Stimulated activated CD4-positive, alpha-beta T cell treated with anti-CD3 and anti-CD28 coated beads, Interleukin-1b, Interleukin-23, amount 100 ng/mL, for 48 hours (primary cell): ENCODE results near the gene OXT.
"Not testable (repeated sequence)": the region's sequence is repeated elsewhere in the genome, so short reads cannot be mapped to it uniquely, and the experiment has no call there.

Experiments
- DNase-seq: peaks from one replicate; pipeline ENCODE4 v3.0.0-alpha.2; 2020

Gene OXT

GRCh38 chr20:3051385-3052019 lies 19.9 kb upstream of the OXT start:
- DNase-seq, result no peak

GRCh38 chr20:3059489-3059888 lies 11.9 kb upstream of the OXT start:
- no peak for DNase-seq

GRCh38 chr20:3064119-3064518 lies 7.3 kb upstream of the OXT start:
- DNase-seq, result not testable (repeated sequence)

- DNase-seq, result no peak
Observed at GRCh38 chr20:3067139-3068014, 4.0 kb upstream of the OXT start.

- DNase-seq, result no peak
Observed at GRCh38 chr20:3068075-3068474, 3.3 kb upstream of the OXT start.

- DNase-seq, result no peak
Observed at GRCh38 chr20:3068986-3069900, 2.2 kb upstream of the OXT start.

- no peak for DNase-seq
Observed at GRCh38 chr20:3070725-3071124, 695 bp upstream of the OXT start.

- no peak for DNase-seq
Observed at GRCh38 chr20:3071266-3071609, 182 bp upstream of the OXT start.

- no peak for DNase-seq
Observed at GRCh38 chr20:3072530-3073250, 1.3 kb downstream of the OXT start.

GRCh38 chr20:3073251-3073643 lies 1.8 kb downstream of the OXT start:
- DNase-seq, result peak; percentile 48

- no peak for DNase-seq
Observed at GRCh38 chr20:3074812-3075211, 3.4 kb downstream of the OXT start.

GRCh38 chr20:3075315-3075714 lies 3.9 kb downstream of the OXT start:
- not testable (repeated sequence) for DNase-seq

GRCh38 chr20:3077618-3078134 lies 6.3 kb downstream of the OXT start:
- no peak for DNase-seq

- no peak for DNase-seq
Observed at GRCh38 chr20:3080939-3081388, 9.5 kb downstream of the OXT start.

GRCh38 chr20:3081641-3082040 lies 10.2 kb downstream of the OXT start:
- DNase-seq, result no peak

- no peak for DNase-seq
Observed at GRCh38 chr20:3082306-3082951, 11.0 kb downstream of the OXT start.

GRCh38 chr20:3082955-3083952 lies 11.8 kb downstream of the OXT start:
- no peak for DNase-seq

- DNase-seq, result no peak
Observed at GRCh38 chr20:3084283-3084985, 13.0 kb downstream of the OXT start, which contains the start of gene AVP. Gene AVP, minus strand, starts transcription at chr20:3084724. Its CDS starts 50 bp downstream, at chr20:3084674.

GRCh38 chr20:3084986-3085360 lies 13.6 kb downstream of the OXT start:
- no peak for DNase-seq

- no peak for DNase-seq
Observed at GRCh38 chr20:3085571-3086072, 14.2 kb downstream of the OXT start.
